Large intestine (tissue), 1 donor: ENCODE results near the gene DBX2. TPM values are rescaled to one million over a fixed set of nuclear protein-coding genes. Genes with fewer than 3 reads are reported as not detected.

Source experiments
- polyA plus RNA-seq: library from polyadenylated mRNA; unstranded; fragments of 120-200 nt; gene quantifications from one replicate; pipeline ENCODE4 v1.2.1, GENCODE V29; 2013

Gene DBX2
- polyA plus RNA-seq, 1 donor, result 0.01 TPM

Other genes with a start within 250 kb of the DBX2 start
- gene NELL2, start 174.8 kb downstream of the DBX2 start, polyA plus RNA-seq, result 99.9 TPM
- gene ANO6, start 165.0 kb upstream of the DBX2 start, polyA plus RNA-seq, result 65.8 TPM